MM.1S (cell line): ENCODE data around the gene GNPTAB.

Source experiments
- DNase-seq: peaks from one replicate; pipeline ENCODE4 v3.0.0-alpha.2; 2015
- H2AFZ ChIP-seq: fragments of 300-600 bp; sonication (generic); 2 replicates; pipeline ENCODE4 v1.6.0; 2016; ENCODE audit warnings: antibody characterized with exemption, low read length
- H3F3A ChIP-seq: fragments of 300-600 bp; sonication (generic); 2 replicates; pipeline ENCODE4 v1.6.1; 2016; ENCODE audit warnings: mild to moderate bottlenecking, antibody characterized with exemption, low read length, moderate library complexity, mixed read lengths; ENCODE audit not compliant: insufficient read depth
- H3K27ac ChIP-seq: fragments of 300-600 bp; sonication (generic); 2 replicates; pipeline ENCODE4 v1.5.1; 2016; ENCODE audit warnings: mild to moderate bottlenecking, low read length
- H3K27me3 ChIP-seq: fragments of 300-600 bp; sonication (generic); replicated peaks from 2 replicates; pipeline ENCODE4 v1.6.0; 2016; ENCODE audit warnings: low read length; ENCODE audit not compliant: insufficient read depth
- H3K36me3 ChIP-seq: fragments of 300-600 bp; sonication (generic); replicated peaks from 2 replicates; pipeline ENCODE4 v1.6.1; 2016; ENCODE audit warnings: mild to moderate bottlenecking, low read length, mixed read lengths; ENCODE audit not compliant: insufficient read depth
- H3K4me1 ChIP-seq: fragments of 300-600 bp; sonication (generic); 2 replicates; pipeline ENCODE4 v1.6.1; 2016; ENCODE audit warnings: low read length, mixed read lengths
- H3K4me2 ChIP-seq: fragments of 300-600 bp; sonication (generic); 2 replicates; pipeline ENCODE4 v1.6.0; 2016; ENCODE audit warnings: low read depth, low read length
- H3K4me3 ChIP-seq: fragments of 300-600 bp; sonication (generic); 2 replicates; pipeline ENCODE4 v1.5.1; 2016; ENCODE audit warnings: low read length, mixed read lengths
- H3K79me2 ChIP-seq: fragments of 300-600 bp; sonication (generic); 2 replicates; pipeline ENCODE4 v1.6.1; 2016; ENCODE audit warnings: mixed run types, low read length, mixed read lengths
- H3K9ac ChIP-seq: fragments of 300-600 bp; sonication (generic); 2 replicates; pipeline ENCODE4 v1.6.1; 2016; ENCODE audit warnings: low read length, mixed read lengths
- H3K9me2 ChIP-seq: fragments of 300-600 bp; sonication (generic); replicated peaks from 2 replicates; pipeline ENCODE4 v1.6.1; 2016; ENCODE audit warnings: mild to moderate bottlenecking, low read length, mixed read lengths; ENCODE audit not compliant: insufficient read depth
- H3K9me3 ChIP-seq: fragments of 300-600 bp; sonication (generic); replicated peaks from 2 replicates; pipeline ENCODE4 v1.6.1; 2016; ENCODE audit warnings: mild to moderate bottlenecking, low read length, mixed read lengths; ENCODE audit not compliant: insufficient read depth
- H4K20me1 ChIP-seq: fragments of 300-600 bp; sonication (generic); 2 replicates; pipeline ENCODE4 v1.6.1; 2016; ENCODE audit warnings: mild to moderate bottlenecking, low read length, moderate library complexity, mixed read lengths; ENCODE audit not compliant: insufficient read depth
- CTCF ChIP-seq: fragments of 300-600 bp; sonication (generic); IDR thresholded peaks from 2 replicates; pipeline ENCODE4 v1.5.1; 2016; ENCODE audit warnings: antibody characterized with exemption, low read length, mixed read lengths
- EZH2 ChIP-seq: fragments of 300-600 bp; sonication (generic); optimal IDR thresholded peaks from 2 replicates; pipeline ENCODE3; 2017; ENCODE audit warnings: low read depth, mild to moderate bottlenecking, antibody characterized with exemption, low read length, mixed read lengths
- EZH2phosphoT487 ChIP-seq: fragments of 300-600 bp; sonication (generic); IDR thresholded peaks from 2 replicates; pipeline ENCODE4 v1.6.1; 2018; ENCODE audit warnings: antibody characterized with exemption, low read length

Gene GNPTAB

GRCh38 chr12:101795786-101796185, 35.0 kb downstream of the GNPTAB start:
- Histone ChIP-seq H3F3A (no peaks in the 10 kb centered on the region), H3K9me3 (no peaks in the 10 kb centered on the region), H3K4me1 (no peaks in the 10 kb centered on the region), H3K9me2 (no peaks in the 10 kb centered on the region), H4K20me1 (peaks cover 15% of the 10 kb centered on the region; the same call in 1 of the 2 replicates), H3K4me3 (no peak overlapping the region), H3K27ac (no peak overlapping the region), H3K79me2 (peaks cover 47% of the 10 kb centered on the region), H3K27me3 (no peaks in the 10 kb centered on the region), H3K36me3 (no peaks in the 10 kb centered on the region), H3K4me2 (no peak overlapping the region), H2AFZ (no peak overlapping the region), H3K9ac (no peak overlapping the region)
- no peak for DNase-seq
- TF ChIP-seq EZH2phosphoT487 (no peak), CTCF (no peak), EZH2 (no peak)

GRCh38 chr12:101795013-101795412, 35.7 kb downstream of the GNPTAB start:
- Histone ChIP-seq H2AFZ (no peak overlapping the region), H4K20me1 (peaks cover 15% of the 10 kb centered on the region; the same call in 1 of the 2 replicates), H3K9ac (no peak overlapping the region), H3F3A (no peaks in the 10 kb centered on the region), H3K4me3 (no peak overlapping the region), H3K4me2 (no peak overlapping the region), H3K9me3 (no peaks in the 10 kb centered on the region), H3K27me3 (no peaks in the 10 kb centered on the region), H3K27ac (no peak overlapping the region), H3K4me1 (no peaks in the 10 kb centered on the region), H3K9me2 (no peaks in the 10 kb centered on the region), H3K36me3 (no peaks in the 10 kb centered on the region), H3K79me2 (peaks cover 41% of the 10 kb centered on the region)
- no peak for TF ChIP-seq CTCF
- TF ChIP-seq EZH2 = no peak
- TF ChIP-seq EZH2phosphoT487 = no peak
- DNase-seq = no peak

- no peak overlapping the region for H2AFZ ChIP-seq
- H3K36me3 ChIP-seq = no peaks in the 10 kb centered on the region
- no peaks in the 10 kb centered on the region for H3K27me3 ChIP-seq
- peaks cover 37% of the 10 kb centered on the region for H3K79me2 ChIP-seq
- no peak overlapping the region for H3K9ac ChIP-seq
- no peak for TF ChIP-seq EZH2phosphoT487
- TF ChIP-seq CTCF = no peak
- TF ChIP-seq EZH2 = no peak
- H3K4me3 ChIP-seq = no peak overlapping the region
- H3K4me1 ChIP-seq = no peaks in the 10 kb centered on the region
- DNase-seq = no peak
- H3F3A ChIP-seq = no peaks in the 10 kb centered on the region
- peaks cover 15% of the 10 kb centered on the region; the same call in 1 of the 2 replicates for H4K20me1 ChIP-seq
- H3K4me2 ChIP-seq = no peak overlapping the region
- H3K27ac ChIP-seq = no peak overlapping the region
- H3K9me2 ChIP-seq = no peaks in the 10 kb centered on the region
- no peaks in the 10 kb centered on the region for H3K9me3 ChIP-seq
Measured at GRCh38 chr12:101794574-101794973, 36.2 kb downstream of the GNPTAB start.
